Caco-2 (cell line): ENCODE results near the gene LIPT1. TPM values are rescaled to one million over a fixed set of nuclear protein-coding genes. Genes with fewer than 3 reads are reported as not detected.
"Not testable (repeated sequence)": the region's sequence is repeated elsewhere in the genome, so short reads cannot be mapped to it uniquely, and the experiment has no call there.

Experiments used
- BruUV-seq: library from RNA; stranded (reverse); fragments of 400-500 nt; replicated peaks from 2 replicates; lab custom pipeline; 2021; lab: Mats Ljungman, UMichigan
- CTCF ChIA-PET: fragments of 300-600 bp; sonication (Branson Sonifier 250); formaldehyde crosslinking; loops from one replicate; lab custom pipeline; 2022; ENCODE audit warnings: antibody characterized with exemption; lab: Charles Lee
- POLR2A ChIA-PET: fragments of 300-600 bp; sonication (Branson Sonifier 250); formaldehyde crosslinking; loops from one replicate; lab custom pipeline; 2022; ENCODE audit warnings: antibody characterized with exemption; lab: Charles Lee
- DNase-seq, 2 experiments: peaks; one replicate each; pipeline versions ENCODE4 v3.0.0 to v3.0.0-alpha.2; 2020 to 2022
- H3K27me3 ChIP-seq: replicated peaks from 2 replicates; pipeline ENCODE4 v1.6.0; 2011; ENCODE audit warnings: low read length; ENCODE audit not compliant: control insufficient read depth, insufficient read depth
- H3K36me3 ChIP-seq: 2 replicates; pipeline ENCODE4 v1.5.1; 2011; ENCODE audit warnings: low read length; ENCODE audit not compliant: control insufficient read depth, insufficient read depth
- H3K4me1 ChIP-seq: fragments of 250-450 bp; sonication (Bioruptor Pico); 2 replicates; pipeline ENCODE4 v1.5.1; 2020; ENCODE audit warnings: mild to moderate bottlenecking
- H3K4me3 ChIP-seq: 2 replicates; pipeline ENCODE4 v1.5.1; 2011; ENCODE audit warnings: low read depth, mild to moderate bottlenecking, control low read depth, low read length
- H3K9me3 ChIP-seq: fragments of 250-450 bp; sonication (Bioruptor Pico); 2 replicates; pipeline ENCODE4 v1.5.1; 2020; ENCODE audit warnings: mild to moderate bottlenecking, moderate library complexity
- H3K27ac Mint-ChIP-seq: one replicate; pipeline ENCODE4 v1.8.0; 2022; ENCODE audit warnings: mixed read lengths; ENCODE audit not compliant: unreplicated experiment
- H3K27me3 Mint-ChIP-seq: one replicate; pipeline ENCODE4 v1.8.0; 2022; ENCODE audit warnings: mixed read lengths; ENCODE audit not compliant: insufficient read depth, unreplicated experiment
- H3K36me3 Mint-ChIP-seq: one replicate; pipeline ENCODE4 v1.8.0; 2022; ENCODE audit warnings: mild to moderate bottlenecking, mixed read lengths; ENCODE audit not compliant: insufficient read depth, unreplicated experiment
- H3K4me1 Mint-ChIP-seq: one replicate; pipeline ENCODE4 v1.8.0; 2022; ENCODE audit warnings: low read depth, mixed read lengths; ENCODE audit not compliant: unreplicated experiment
- H3K4me3 Mint-ChIP-seq: one replicate; pipeline ENCODE4 v1.8.0; 2022; ENCODE audit warnings: mild to moderate bottlenecking, moderate library complexity, mixed read lengths; ENCODE audit not compliant: unreplicated experiment
- H3K9me3 Mint-ChIP-seq: one replicate; pipeline ENCODE4 v1.8.0; 2022; ENCODE audit warnings: mixed read lengths; ENCODE audit not compliant: unreplicated experiment
- CTCF ChIP-seq, 2 experiments: fragments of 200-600 bp in 1 of 2; IDR thresholded peaks; 1 replicate in 1 of 2; 2 replicates in 1 of 2; pipeline versions ENCODE4 v1.5.1 to v1.8.0; 2011 to 2022; ENCODE audit warnings: antibody characterized with exemption in 1 of 2, control low read depth in 1 of 2, inconsistent platforms in 1 of 2, low read depth in 1 of 2, low read length in 1 of 2, mild to moderate bottlenecking in 1 of 2, moderate library complexity in 1 of 2; ENCODE audit not compliant: insufficient read depth in 1 of 2, severe bottlenecking in 1 of 2, unreplicated experiment in 1 of 2
- intact Hi-C: fragments of 100-400 bp; cut with micrococcal nuclease; formaldehyde crosslinking; loops from one replicate; pipeline ENCODE4 v1.10.0; 2022; ENCODE audit not compliant: unreplicated experiment
- total RNA-seq: library from RNA; stranded (reverse); gene quantifications from 2 replicates; pipeline ENCODE4 v1.2.3, GENCODE V29; 2022

LIPT1 gene
- total RNA-seq, 1 experiment from 2014 or later = 9.4 TPM

- H3K36me3 ChIP-seq = no peaks in the 10 kb centered on the region
- no peak overlapping the region for H3K27ac Mint-ChIP-seq
- H3K4me3 Mint-ChIP-seq = no peak overlapping the region
- no peaks in the 10 kb centered on the region for H3K27me3 Mint-ChIP-seq
- H3K4me1 Mint-ChIP-seq = peaks cover 9% of the 10 kb centered on the region
- no peaks in the 10 kb centered on the region for H3K9me3 Mint-ChIP-seq
- intact Hi-C loops = no loop called here
- no peak for TF ChIP-seq CTCF (IDR thresholded peaks at IDR 0.05; ENCODE audit: insufficient read depth in 1 of 2, low read depth in 1 of 2, low read length in 1 of 2, severe bottlenecking in 1 of 2, unreplicated experiment in 1 of 2)
- no peaks in the 10 kb centered on the region for H3K9me3 ChIP-seq
- CTCF ChIA-PET = no interaction called here
- peaks cover 32% of the 10 kb centered on the region for H3K36me3 Mint-ChIP-seq
- POLR2A ChIA-PET = no interaction called here
- no peak overlapping the region for H3K4me3 ChIP-seq
- DNase-seq = no peak
- peaks cover 12% of the 10 kb centered on the region for H3K4me1 ChIP-seq
- no peaks in the 10 kb centered on the region for H3K27me3 ChIP-seq
- no TSS peak for BruUV-seq
Measured at GRCh38 chr2:99187011-99187410, 32.2 kb downstream of the LIPT1 start.

GRCh38 chr2:99188357-99188756 lies 33.6 kb downstream of the LIPT1 start:
- Histone ChIP-seq H3K9me3 (no peaks in the 10 kb centered on the region), H3K27me3 (no peaks in the 10 kb centered on the region), H3K4me3 (no peak overlapping the region), H3K4me1 (peaks cover 4% of the 10 kb centered on the region), H3K36me3 (no peaks in the 10 kb centered on the region)
- BruUV-seq = no TSS peak
- intact Hi-C loops = no loop called here
- ChIA-PET POLR2A (no interaction called here), CTCF (no interaction called here)
- H3K4me3 Mint-ChIP-seq = no peak overlapping the region
- no peaks in the 10 kb centered on the region for H3K27me3 Mint-ChIP-seq
- no peak for TF ChIP-seq CTCF (IDR thresholded peaks at IDR 0.05; ENCODE audit: insufficient read depth in 1 of 2, low read depth in 1 of 2, low read length in 1 of 2, severe bottlenecking in 1 of 2, unreplicated experiment in 1 of 2)
- H3K9me3 Mint-ChIP-seq = no peaks in the 10 kb centered on the region
- no peaks in the 10 kb centered on the region for H3K4me1 Mint-ChIP-seq
- H3K27ac Mint-ChIP-seq = no peak overlapping the region
- no peak for DNase-seq
- peaks cover 30% of the 10 kb centered on the region for H3K36me3 Mint-ChIP-seq

- no peaks in the 10 kb centered on the region; the same call in 1 of the 2 replicates for H3K36me3 ChIP-seq
- no TSS peak for BruUV-seq
- H3K9me3 ChIP-seq = no peaks in the 10 kb centered on the region
Measured at GRCh38 chr2:99190548-99190947, 35.8 kb downstream of the LIPT1 start.

GRCh38 chr2:99192364-99192763 lies 37.6 kb downstream of the LIPT1 start:
- H3K36me3 Mint-ChIP-seq = peaks cover 36% of the 10 kb centered on the region
- POLR2A ChIA-PET, H3K4me3 ChIP-seq, H3K36me3 ChIP-seq, H3K4me1 ChIP-seq, CTCF ChIA-PET, H3K4me1 Mint-ChIP-seq, intact Hi-C loops, H3K27me3 ChIP-seq, H3K9me3 Mint-ChIP-seq, BruUV-seq, DNase-seq, H3K4me3 Mint-ChIP-seq, H3K27ac Mint-ChIP-seq, H3K9me3 ChIP-seq, H3K27me3 Mint-ChIP-seq: not testable (repeated sequence)

More at GRCh38 chr2:99190548-99190947, 35.8 kb downstream of the LIPT1 start:
- Mint-ChIP-seq H3K9me3 (no peaks in the 10 kb centered on the region), H3K4me3 (no peak overlapping the region), H3K4me1 (no peaks in the 10 kb centered on the region), H3K36me3 (peaks cover 41% of the 10 kb centered on the region), H3K27me3 (no peaks in the 10 kb centered on the region), H3K27ac (no peak overlapping the region)
- POLR2A ChIA-PET = no interaction called here
- Histone ChIP-seq H3K4me1 (no peaks in the 10 kb centered on the region), H3K4me3 (no peak overlapping the region), H3K27me3 (no peaks in the 10 kb centered on the region)
- no peak for DNase-seq
- CTCF ChIA-PET = no interaction called here
- no peak for TF ChIP-seq CTCF (IDR thresholded peaks at IDR 0.05; ENCODE audit: insufficient read depth in 1 of 2, low read depth in 1 of 2, low read length in 1 of 2, severe bottlenecking in 1 of 2, unreplicated experiment in 1 of 2)
- intact Hi-C loops = no loop called here
